ENCODE measurements around the gene MSRB2.

MSRB2 gene

DNA sequence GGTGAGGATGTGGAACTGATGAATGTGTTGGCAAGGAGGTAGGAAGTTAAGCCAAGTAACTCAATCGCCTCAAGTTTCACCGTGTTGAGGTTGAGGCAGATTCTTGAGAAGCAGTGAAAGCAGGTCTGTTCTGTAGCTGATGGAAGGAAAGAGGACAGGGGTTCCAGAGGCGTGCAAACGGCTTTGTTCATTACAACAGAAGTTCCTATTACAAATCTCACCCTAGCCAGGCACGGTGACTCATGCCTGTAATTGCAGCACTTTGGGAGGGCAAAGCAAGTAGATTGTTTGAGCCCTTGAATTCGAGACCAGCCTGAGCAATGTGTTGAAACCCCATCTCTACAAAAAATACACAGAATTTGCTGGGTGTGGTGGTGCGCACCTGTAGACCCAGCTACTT is 59.8 kb downstream of the MSRB2 start:
- no peak for DNase-seq (ENCODE audit: low read depth)
- no peak overlapping the region for H3K4me3 ChIP-seq (ENCODE audit: control insufficient read depth, low read depth, low read length)
- TF ChIP-seq CTCF (IDR thresholded peaks at IDR 0.05; ENCODE audit: control insufficient read depth, insufficient read depth, low read depth, low read length, missing control alignments) = no peak

- H3K4me3 ChIP-seq (ENCODE audit: control insufficient read depth, low read depth, low read length) = no peak overlapping the region
- TF ChIP-seq CTCF (IDR thresholded peaks at IDR 0.05; ENCODE audit: control insufficient read depth, insufficient read depth, low read depth, low read length, missing control alignments) = no peak
- no peak for DNase-seq (ENCODE audit: low read depth)
These were observed 61.2 kb downstream of the MSRB2 start for GRCh38 chr10:23156447-23157150.

DNA sequence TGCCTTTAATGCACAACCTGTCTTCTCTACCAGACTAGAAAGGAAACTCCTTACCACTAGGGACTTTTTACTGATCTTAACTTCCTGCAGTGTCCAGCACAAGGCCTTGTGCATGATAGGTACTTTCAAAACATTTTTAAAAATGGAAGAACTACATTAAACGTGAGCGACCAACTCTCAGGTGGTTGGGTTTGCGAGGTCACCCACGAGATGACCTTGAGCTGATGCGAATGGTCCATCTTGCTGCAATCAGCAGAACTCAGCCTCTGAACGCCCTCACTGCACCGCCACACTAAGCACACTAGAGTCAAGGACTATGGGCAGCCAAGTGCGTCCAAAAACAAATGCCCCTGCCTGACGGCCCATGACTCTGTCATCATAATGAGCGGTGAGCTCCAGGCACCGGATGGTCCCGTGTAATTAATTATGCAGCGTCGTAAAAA is 61.9 kb downstream of the MSRB2 start:
- TF ChIP-seq CTCF (IDR thresholded peaks at IDR 0.05; ENCODE audit: control insufficient read depth, insufficient read depth, low read depth, low read length, missing control alignments) = no peak
- DNase-seq (ENCODE audit: low read depth) = no peak
- no peak overlapping the region for H3K4me3 ChIP-seq (ENCODE audit: control insufficient read depth, low read depth, low read length)

DNA sequence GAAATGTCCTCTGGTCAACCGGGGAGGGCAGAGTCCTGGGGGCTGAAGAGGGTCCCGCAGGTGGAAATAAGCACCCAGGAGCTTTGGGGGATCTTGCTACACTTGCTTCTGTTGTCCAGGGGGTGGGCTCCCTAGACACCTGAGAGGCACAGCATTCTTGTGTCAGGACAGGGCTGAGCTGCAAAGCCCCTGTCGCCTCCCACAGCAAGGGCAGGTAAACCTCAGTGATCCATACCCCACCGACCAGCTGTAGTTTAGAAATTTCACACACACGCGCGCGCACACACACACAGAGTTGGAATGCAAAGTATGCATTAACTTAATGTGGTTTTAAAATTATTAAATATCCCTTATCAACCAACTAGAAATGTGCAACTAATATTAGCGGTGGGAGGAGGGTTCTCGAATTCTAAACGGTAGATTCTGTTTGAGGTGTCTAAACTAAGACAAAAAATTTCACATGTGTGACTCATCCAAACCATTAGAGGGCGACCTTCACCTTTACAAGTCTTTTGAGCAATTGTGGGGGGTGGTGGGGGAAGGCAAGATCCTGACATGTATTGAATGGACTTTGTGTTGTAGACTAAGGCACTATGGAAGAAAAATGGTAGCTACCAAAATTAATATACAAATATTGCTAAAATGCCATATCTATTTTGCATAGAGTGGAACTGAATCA is 62.5 kb downstream of the MSRB2 start:
- no peak for TF ChIP-seq CTCF (IDR thresholded peaks at IDR 0.05; ENCODE audit: control insufficient read depth, insufficient read depth, low read depth, low read length, missing control alignments)
- peak; percentile 11 for DNase-seq (ENCODE audit: low read depth)
- H3K4me3 ChIP-seq (ENCODE audit: control insufficient read depth, low read depth, low read length) = no peak overlapping the region

GRCh38 chr10:23158370-23158769 is 63.0 kb downstream of the MSRB2 start:
- peak; percentile 88 for TF ChIP-seq CTCF (IDR thresholded peaks at IDR 0.05; ENCODE audit: control insufficient read depth, insufficient read depth, low read depth, low read length, missing control alignments)
- peak; percentile 11 for DNase-seq (ENCODE audit: low read depth)
- no peak overlapping the region for H3K4me3 ChIP-seq (ENCODE audit: control insufficient read depth, low read depth, low read length)

DNA sequence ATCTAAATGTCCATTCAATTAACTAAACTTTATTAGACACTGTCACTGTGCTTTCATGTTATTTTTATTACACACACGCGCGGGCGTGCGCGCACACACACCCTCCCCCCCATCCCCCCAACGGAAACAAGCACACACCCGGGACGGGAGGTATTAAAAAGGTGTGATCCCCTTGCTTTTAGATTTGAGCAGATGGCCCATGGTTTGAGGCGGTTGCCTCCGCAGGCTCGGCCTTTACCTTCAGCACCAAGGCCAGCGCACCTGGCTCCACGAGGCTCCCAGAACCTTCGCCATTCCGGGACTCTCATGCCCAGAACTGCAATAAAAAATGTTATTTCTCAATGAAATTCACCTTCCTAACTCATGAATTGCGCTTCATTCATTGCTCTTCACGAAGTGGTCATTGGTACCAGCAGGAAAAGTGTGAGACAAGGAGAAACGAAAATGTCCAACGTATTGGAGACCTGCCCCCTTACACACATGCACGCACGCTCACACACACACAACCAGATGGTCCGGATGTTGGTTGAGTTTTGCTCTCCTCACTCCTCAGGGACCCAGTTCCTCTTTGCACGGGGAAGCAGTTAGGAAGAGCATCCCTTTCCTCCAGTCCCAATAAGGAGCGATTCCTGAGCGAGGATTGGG is 76.0 kb downstream of the MSRB2 start:
- no peak overlapping the region for H3K4me3 ChIP-seq (ENCODE audit: control insufficient read depth, low read depth, low read length)
- DNase-seq (ENCODE audit: low read depth) = no peak
- TF ChIP-seq CTCF (IDR thresholded peaks at IDR 0.05; ENCODE audit: control insufficient read depth, insufficient read depth, low read depth, low read length, missing control alignments) = no peak
